ENCODE data around the gene KRT74.
A peak's percentile ranks its signal among the peaks of the same experiment; 100 is the strongest.

KRT74 gene

DNA sequence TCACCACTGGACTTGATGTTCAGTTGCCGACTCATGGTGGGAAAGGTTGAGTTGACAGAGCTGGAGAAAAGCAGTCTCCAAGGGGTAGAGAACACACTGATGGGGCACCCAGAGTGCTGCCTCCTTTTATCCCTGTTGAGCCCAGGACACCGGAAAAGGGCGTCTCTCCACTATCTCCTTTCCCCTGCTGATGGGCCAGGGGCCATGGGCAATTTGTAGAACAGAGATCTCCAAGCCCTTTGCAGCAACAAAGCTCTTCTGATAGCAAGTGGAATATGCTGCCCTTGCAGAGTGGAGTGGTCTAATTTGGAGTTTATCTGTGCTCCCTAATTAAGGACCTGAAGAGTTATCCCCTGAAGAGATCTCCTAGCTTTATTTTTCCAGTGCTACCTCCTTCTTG is at the start of gene KRT74:
TSS of gene KRT74 (minus strand) at position 101 of the 400 bp plus-strand sequence. CDS start at position 35, 66 bp downstream.
- DNase-seq = peak; percentile 4

DNA sequence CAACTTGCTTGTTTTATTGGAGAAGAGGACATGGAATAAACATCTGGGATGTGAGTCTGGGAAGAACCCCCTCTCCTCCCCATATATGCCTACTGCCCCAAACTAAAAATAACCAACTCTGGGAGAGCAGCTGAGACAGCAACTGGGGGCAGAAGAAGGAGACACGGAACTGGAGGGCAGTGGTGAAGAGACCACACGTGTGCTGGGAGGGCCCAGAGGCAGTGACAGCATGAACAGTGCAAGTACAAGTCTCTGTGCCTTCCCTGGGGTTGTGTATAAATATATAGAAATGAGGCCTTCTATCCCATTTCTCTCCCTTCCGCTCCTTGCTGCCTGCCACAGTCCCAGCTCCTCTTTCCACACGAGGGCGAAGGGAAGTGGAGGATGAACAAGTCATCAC is 48.7 kb upstream of the KRT74 start:
- no peak for DNase-seq

- no peak for DNase-seq
These were observed 45.2 kb upstream of the KRT74 start for GRCh38 chr12:52618866-52619265.

DNA sequence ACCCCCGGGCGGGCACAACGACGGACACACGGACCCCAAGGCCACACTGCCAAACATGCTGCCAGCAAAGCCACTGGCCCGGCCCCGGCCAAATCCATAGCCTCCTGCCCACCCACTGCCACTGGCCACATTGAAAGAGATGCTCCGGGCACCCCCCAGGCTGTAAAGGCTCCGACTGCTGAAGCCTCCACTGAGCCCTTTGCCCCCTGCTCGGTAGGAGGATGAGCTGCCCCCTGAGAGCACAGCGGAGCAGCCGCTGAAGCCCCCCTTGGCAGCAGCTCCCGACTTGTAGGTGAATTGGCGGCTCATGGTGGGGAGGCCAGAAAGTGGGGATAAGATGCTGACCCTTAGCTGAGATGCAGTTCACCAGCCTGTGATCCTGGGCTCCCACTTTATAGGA is 44.6 kb upstream of the KRT74 start, which contains the start of gene KRT73:
TSS of gene KRT73 (minus strand) at position 344 of the 400 bp plus-strand sequence. CDS start at position 309, 35 bp downstream.
- DNase-seq = no peak

DNA sequence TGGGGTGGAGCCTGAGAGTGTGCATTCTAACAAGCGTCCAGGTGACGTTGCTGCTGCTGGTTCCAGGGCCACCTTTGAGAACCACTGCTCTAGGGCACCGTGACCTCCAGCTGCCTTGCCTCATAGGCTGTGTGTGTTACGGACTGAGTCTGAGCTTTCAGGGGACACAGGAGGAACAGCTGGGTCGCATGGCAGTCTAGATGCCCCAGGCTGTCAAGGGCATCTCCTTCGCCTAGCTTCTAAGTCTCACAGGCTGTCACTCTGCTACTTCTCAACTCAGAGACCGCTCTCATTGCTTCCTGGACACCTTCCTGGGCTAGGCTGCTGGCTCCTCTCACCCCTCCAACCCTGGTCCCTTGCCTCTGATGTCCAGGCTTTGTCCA is 43.8 kb upstream of the KRT74 start:
- no peak for DNase-seq

DNA sequence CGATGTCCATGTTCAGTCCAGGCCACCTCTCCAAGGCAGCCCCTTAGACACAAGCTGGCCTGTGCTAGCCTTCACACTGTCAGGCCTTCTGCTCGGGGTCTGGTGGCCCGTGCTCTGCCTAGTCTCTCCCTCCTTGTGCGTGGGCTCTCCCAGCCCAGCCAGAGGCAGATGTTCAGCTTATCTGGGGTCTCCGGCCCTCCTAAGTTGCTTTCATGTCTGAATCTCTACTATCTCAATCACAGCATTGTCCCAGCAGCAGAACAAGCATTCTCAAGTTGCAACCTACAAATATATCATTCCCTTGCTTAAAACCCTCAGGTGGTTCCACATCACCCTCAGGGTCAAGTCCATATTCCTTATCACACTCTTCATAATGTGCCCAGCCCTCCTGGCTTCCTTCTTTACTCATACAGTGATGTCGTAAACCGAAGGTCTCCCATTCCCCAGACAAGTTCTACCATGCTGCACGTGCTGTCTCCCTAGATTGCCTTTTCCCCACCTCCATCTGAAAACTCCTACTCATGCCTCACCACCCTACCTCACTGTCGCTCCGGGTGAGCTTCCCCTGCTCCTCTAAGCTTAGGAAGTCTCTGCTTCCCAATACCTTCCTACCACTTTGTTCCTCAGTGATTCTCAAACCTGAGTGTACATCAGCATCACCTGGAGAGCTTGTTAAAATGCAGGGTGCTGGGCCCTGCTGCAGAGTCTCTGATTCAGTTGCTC is 43.2 kb upstream of the KRT74 start:
- no peak for DNase-seq

- no peak for DNase-seq
These were observed 42.3 kb upstream of the KRT74 start for GRCh38 chr12:52615912-52616311.

DNA sequence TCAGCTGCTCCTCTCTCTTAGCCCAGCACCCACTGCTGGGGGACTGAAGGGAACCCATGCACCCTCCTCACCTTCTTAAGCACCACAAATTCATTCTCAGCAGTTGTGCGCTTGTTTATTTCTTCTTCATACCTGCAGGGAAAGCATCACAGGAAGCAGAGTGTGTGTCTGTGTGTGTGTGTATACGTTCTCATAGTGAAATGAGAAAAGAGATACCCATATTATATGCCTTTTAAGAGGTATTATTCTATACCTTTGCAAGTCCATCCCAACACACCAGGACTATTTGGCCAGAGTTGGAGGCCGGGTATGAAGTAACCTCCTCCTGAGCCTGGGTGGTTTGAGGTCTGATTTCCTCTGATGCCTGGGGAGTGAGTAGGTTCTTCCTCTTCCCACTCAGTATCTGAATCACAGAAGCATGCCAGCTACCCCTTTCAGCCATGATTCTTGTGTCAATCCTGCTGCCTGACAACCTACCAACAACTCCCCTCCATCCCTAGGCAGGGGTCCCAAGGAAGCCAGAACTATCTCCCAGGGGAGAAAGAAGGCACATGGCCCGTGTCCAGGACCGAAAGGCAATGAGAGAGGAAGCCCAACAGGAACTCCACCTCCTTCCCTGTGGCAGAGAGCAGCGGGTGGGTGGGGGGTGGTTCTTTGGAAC is 41.7 kb upstream of the KRT74 start:
- no peak for DNase-seq

- DNase-seq = no peak
These were observed 41.0 kb upstream of the KRT74 start for GRCh38 chr12:52614381-52615207.

DNA sequence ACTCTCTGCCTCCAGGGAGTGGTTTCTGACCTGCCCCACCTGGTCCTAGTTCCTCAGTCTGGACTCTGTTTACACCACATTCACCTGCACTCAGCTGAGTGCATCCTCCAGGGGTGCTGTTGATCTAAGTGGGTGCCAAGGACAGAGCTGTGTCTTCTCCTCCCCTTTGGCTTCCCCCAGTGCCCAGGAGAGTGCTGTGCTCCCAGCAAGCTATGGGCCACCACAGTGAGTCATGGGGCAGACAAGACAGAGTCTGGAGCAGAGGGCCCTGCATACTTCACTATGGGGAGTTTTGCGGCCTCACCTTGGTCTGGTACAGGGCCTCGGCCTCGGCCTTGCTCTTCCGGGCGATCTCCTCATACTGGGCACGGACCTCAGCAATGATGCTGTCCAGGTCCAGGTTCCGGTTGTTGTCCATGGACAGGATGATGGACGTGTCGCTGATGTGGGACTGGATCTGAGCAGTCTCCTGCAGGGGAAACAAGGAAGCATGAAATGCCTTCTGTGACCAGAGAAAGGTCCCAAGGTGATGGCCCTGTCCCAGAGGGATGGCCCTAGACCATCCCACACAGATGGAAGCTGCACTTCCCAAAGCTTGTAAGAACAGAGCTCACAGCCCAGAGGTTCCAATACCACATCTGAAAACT is 39.9 kb upstream of the KRT74 start:
- DNase-seq = no peak

DNA sequence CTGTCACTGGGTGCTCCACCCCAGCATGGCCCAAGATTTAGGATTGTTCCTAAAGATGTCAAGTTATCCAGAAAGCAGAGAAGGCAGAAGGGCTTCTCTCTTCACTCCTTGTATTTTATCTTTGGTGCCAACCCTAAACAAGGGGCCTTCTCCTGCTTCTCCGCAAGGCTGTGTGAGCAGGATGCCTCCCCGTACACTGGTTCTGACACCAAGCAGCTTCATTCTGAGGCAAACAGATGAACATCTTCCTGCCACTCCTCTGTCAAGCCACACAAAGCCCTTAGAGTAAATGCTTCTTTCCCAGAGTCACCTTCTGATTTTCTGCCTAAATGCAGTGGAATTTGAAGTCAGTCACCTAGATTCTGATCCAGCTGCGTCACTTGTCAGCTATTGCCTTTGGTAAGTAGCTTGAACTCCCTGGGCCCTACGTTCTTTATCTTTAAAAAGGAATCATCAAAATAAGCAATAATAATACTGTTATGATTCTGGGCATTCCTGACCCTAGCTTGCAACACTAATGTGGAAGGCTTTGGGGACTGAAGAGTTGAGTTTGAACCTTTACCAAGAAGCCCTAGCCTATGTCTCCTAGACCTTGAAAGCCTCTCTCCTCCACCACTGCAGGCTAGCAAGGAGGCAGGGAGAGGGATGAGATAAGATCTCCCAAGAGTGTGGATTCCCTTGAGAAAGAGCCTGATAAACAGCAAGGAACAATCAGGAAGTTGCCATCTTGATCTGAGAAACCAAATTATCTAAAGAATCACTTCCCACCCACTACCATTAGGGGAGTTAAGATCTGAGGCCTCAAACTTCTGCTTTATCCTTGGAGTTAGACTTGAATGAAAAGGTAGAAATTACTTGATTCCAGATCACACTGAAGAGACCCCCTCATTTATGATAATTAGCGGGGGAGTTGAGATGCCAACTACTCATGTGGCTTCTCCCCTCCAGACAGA is 39.1 kb upstream of the KRT74 start:
- no peak for DNase-seq

DNA sequence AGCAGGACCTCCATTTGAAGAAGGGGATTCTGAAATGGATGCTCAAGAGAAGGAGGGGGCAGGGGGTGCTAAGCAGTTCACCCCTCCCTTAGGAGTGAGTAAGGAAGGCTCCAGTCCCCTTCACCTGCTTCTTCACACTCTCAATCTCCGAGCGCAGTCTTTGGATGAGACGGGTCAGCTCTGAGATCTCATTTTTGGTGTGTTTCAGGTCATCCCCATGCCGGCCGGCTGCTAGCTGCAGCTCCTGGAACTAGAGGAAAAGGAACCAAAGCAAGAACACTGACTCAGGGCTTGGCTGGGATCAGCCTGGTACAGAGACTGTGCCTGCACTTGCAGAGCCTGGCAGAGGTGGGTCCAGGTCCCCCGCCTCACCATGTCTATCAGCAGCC is 37.4 kb upstream of the KRT74 start:
- DNase-seq = no peak

DNA sequence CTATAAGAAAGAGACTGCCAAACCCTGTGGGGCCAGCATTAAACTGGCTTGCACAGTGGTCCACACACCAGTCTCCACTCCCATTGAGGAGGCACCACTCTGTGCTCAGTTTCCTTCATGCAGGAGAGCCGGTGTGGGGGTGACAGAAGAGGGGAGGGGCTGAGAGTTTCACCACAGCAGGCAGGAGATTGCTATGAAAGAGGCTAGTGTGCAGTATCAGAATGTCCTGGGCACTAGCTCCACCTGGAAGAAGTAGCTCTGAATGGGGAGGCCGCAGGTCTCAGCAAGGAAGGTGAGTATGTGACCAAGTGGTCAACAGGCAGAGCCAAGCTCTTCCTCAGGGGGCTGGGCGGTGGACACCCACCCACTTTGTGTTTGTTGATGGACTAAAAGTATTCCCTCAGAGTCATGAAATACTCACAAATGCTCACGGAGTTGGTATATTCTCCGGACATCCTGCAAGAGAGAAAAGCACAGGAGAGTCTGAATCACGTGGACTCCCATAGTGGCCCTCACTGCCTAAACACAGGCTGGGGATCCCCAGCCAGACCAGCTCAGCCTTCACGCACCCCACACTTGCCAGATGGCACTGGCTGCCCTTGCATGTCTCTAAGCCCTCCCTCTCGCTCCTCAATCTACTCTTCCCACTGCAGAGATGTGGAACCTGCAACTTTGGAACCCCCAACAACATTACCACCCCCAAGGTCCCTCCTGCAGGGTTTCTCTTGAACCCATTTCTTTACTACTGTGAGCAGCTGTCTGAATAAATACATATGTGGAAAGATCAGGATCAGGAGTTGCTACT is 35.4 kb upstream of the KRT74 start:
- no peak for DNase-seq

- no peak for DNase-seq
These were observed 34.5 kb upstream of the KRT74 start for GRCh38 chr12:52608161-52608560.

DNA sequence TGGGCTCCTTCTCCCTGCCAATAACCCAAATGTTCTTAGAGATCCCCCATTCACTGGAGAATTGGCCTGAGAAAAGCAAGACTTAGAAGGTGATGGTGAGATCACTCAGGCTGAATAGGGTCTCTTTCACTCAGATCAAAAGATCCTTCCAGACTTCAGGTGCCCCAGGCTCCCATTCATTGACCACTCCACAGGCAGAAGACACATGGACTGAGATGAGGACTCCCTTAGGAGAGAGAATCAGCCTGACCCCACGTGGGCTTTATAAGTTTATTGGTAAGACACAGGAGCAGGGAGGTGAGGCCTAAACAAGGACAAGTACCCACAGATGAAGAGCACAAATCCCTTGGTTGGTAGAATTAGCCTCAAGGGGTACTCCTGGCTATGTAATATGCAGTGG is 33.7 kb upstream of the KRT74 start:
- DNase-seq = no peak

DNA sequence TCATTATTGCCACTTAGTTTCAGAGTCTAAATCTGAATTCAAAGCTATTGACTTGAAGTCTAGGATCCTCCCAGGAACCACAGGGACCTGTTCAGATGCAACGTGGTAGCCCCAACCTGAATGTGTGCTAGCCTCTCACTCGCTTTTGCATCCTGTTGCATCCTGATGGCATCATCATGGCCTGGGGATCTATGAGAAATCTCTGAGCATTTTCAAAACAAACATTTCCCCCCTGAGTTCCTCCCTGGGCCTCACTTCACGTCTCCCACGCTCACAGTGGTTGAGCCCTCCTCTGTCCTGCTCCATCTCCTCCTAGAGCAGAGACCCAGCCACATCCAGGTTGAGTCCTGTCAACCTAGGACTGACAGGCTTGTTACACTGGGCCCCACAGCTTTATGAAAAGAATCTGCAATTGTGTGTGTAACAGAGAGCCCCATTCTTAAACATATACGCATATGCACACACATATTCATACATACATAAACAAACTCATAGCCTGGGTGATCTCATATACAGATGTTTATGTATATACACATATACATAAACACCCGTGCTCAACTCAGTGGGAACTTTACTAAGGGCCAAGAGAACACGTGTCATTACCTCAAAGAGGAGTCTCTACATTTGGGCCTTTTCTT is 33.1 kb upstream of the KRT74 start:
- no peak for DNase-seq

- no peak for DNase-seq
These were observed 32.5 kb upstream of the KRT74 start for GRCh38 chr12:52606096-52606495.

GRCh38 chr12:52605542-52605941 is 31.9 kb upstream of the KRT74 start:
- DNase-seq = no peak

GRCh38 chr12:52604859-52605258 is 31.2 kb upstream of the KRT74 start:
- DNase-seq = no peak

- no peak for DNase-seq
These were observed 29.7 kb upstream of the KRT74 start for GRCh38 chr12:52603314-52603713.

DNA sequence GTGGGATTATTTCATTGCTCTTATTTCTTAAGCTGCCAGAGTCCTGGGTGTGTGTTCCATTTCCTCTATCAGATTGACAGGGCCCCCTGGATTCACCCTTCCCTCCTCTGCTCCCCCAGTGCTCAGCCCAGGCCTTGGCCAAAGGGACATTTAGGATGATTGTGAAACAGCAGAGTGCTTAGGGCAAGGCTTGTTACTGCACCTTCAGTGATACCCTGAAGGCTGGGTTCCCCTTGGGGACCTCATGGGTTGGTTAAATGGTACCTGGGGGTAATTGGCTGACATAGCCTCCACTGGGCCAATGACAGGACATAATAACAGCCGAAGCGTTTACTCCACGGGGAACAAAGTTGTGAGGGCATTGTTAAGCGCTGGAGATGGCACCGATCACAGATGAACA is 28.9 kb upstream of the KRT74 start:
- no peak for DNase-seq
